ENCODE results near the gene GLRA2. TPM values are rescaled to one million over a fixed set of nuclear protein-coding genes. Genes with fewer than 3 reads are reported as not detected.

GLRA2 gene
- total RNA-seq, 1 donor = not detected

DNA sequence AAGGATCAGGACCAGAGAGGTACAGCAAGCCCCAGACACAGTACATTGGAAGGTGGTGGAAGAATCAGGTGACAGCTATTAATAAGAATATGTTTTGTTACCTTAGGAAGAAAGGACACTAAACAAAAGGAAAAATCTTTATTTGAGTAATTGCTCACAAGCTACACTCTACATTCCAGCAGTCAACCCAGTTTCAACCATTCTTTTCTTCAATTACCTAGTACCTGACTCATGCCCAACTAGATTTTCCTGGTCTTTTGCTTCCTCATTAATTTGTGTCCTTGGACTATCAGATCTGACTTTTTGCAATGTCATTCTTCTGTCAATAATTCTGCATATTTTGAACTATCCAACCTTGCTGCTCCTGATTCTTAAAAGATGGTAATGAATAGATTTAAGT lies 22.5 kb upstream of the GLRA2 start:
- Histone ChIP-seq H3K4me2 (ENCODE audit: insufficient read depth, low read length) (no peak overlapping the region), H3K36me3 (ENCODE audit: insufficient read depth, low read length) (no peaks in the 10 kb centered on the region), H3K4me1 (ENCODE audit: insufficient read depth, low read length) (no peaks in the 10 kb centered on the region), H2AFZ (ENCODE audit: low read length) (no peak overlapping the region), H3K9me3 (ENCODE audit: low read depth, low read length) (no peaks in the 10 kb centered on the region), H3K27ac (ENCODE audit: low read depth, low read length) (no peak overlapping the region), H4K20me1 (ENCODE audit: insufficient read depth, low read length) (no peaks in the 10 kb centered on the region), H3K79me2 (ENCODE audit: insufficient read depth, low read length) (no peaks in the 10 kb centered on the region), H3K27me3 (ENCODE audit: insufficient read depth, low read length) (no peaks in the 10 kb centered on the region), H3K4me3 (ENCODE audit: insufficient read depth, low read length) (no peak overlapping the region)
- TF ChIP-seq CTCF (IDR thresholded peaks at IDR 0.05; ENCODE audit: extremely low read depth, low read depth, low read length) = no peak
- no peak for DNase-seq (ENCODE audit: insufficient read length, low spot score, missing footprints)

DNA sequence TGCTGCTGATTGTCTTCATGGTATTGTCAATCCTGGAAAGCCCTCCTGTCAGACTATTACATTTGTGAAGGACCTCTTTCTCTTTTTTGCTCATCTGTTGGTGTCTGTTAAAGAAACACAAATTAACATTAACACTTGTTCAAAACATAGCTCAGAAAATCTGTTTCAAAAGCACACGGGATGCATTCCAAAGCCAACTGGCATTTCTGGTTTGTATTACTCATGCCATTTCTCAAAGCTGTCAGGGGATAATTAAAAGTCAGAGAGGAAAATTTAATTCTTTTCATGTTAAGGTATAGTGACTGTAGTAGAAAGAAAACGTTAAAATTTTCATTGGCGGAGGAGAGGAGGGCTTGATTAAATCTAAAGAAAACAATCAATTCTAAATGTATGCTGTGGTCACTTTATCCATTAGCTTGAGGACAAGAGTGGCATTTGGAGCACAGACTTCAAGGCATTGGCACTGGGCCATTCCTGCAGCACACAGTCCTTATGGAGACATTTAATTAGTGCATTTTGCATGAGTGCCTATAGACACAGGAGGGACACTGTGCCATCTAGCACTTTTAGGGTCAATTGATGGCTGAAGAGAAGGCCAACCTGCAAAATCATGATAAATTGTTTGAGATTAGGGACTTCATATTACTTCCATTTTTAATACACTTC lies 21.2 kb upstream of the GLRA2 start:
- Histone ChIP-seq H2AFZ (ENCODE audit: low read length) (no peak overlapping the region), H4K20me1 (ENCODE audit: insufficient read depth, low read length) (no peaks in the 10 kb centered on the region), H3K36me3 (ENCODE audit: insufficient read depth, low read length) (no peaks in the 10 kb centered on the region), H3K4me3 (ENCODE audit: insufficient read depth, low read length) (no peak overlapping the region), H3K27ac (ENCODE audit: low read depth, low read length) (no peak overlapping the region), H3K27me3 (ENCODE audit: insufficient read depth, low read length) (no peaks in the 10 kb centered on the region), H3K79me2 (ENCODE audit: insufficient read depth, low read length) (no peaks in the 10 kb centered on the region), H3K4me1 (ENCODE audit: insufficient read depth, low read length) (no peaks in the 10 kb centered on the region), H3K4me2 (ENCODE audit: insufficient read depth, low read length) (no peak overlapping the region), H3K9me3 (ENCODE audit: low read depth, low read length) (no peaks in the 10 kb centered on the region)
- no peak for TF ChIP-seq CTCF (IDR thresholded peaks at IDR 0.05; ENCODE audit: extremely low read depth, low read depth, low read length)
- no peak for DNase-seq (ENCODE audit: insufficient read length, low spot score, missing footprints)

DNA sequence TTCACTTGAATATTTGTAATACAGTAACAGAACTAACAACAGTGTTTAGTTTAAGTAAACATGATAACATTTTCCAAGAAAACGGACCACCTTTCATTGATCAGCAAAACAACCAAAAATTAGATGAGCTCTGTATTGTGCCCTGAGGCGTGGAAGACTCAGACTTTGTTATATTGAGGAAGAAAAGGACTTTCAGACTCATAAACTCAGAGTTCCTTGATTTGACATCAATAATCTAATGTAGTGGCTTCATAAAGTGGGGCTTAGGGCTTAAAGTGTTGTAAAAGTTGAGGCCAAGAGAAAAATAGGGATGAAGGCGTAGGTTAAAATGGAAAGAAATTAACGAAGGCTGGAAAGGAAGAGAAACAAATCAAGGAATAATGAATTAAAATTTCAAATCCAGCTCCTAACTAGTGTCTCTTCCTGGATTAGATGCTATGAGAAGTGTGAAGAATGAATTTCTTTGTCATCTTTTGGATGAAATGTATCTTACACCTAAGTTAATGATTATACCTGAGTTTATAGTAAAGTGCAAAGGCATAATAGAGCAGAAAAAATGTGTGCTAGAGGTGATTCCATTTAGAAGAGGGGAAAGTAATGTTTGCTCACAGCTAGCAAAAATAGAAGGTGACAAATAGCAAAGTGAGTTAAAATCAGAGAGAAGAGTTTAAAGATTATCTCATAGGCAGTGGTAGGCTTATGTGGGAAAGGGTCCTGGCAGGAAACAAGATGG lies 19.8 kb upstream of the GLRA2 start:
- no peak overlapping the region for H2AFZ ChIP-seq (ENCODE audit: low read length)
- no peaks in the 10 kb centered on the region for H3K27me3 ChIP-seq (ENCODE audit: insufficient read depth, low read length)
- no peak overlapping the region for H3K4me2 ChIP-seq (ENCODE audit: insufficient read depth, low read length)
- H3K9me3 ChIP-seq (ENCODE audit: low read depth, low read length) = no peaks in the 10 kb centered on the region
- H3K36me3 ChIP-seq (ENCODE audit: insufficient read depth, low read length) = no peaks in the 10 kb centered on the region
- no peak for TF ChIP-seq CTCF (IDR thresholded peaks at IDR 0.05; ENCODE audit: extremely low read depth, low read depth, low read length)
- H3K27ac ChIP-seq (ENCODE audit: low read depth, low read length) = no peak overlapping the region
- H3K4me3 ChIP-seq (ENCODE audit: insufficient read depth, low read length) = no peak overlapping the region
- H3K4me1 ChIP-seq (ENCODE audit: insufficient read depth, low read length) = no peaks in the 10 kb centered on the region
- DNase-seq (ENCODE audit: insufficient read length, low spot score, missing footprints) = no peak
- no peaks in the 10 kb centered on the region for H4K20me1 ChIP-seq (ENCODE audit: insufficient read depth, low read length)
- H3K79me2 ChIP-seq (ENCODE audit: insufficient read depth, low read length) = no peaks in the 10 kb centered on the region

DNA sequence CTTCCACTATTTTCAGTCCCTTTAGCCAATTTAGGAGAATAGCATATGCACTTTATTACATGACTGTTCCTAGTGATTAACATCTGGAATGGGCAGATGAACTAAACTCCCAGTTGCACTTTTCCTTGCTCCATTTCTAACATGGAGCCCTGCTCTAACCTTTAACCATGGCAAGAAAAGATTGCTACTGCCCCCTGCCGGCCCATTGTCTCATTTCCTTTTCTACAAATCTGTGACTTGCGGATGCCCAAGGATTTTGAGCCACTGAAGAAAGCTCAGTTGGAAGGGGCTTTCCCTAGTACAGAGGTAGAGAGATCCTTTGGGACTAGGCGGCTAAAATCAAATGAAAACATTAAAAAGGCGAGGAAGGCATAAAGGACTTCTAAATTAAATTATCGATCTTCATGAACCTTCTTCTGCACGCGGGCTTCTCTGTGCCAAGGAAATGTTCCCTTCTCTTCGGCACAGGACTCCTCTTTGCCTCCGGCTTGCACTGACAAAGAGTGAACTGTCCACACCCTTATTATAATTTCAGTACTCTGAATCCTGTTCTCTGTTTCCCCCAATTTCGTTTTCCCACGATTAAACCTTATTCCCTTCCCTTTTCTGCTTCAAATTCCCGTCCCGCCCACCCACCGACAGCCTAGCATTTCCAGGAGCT lies 577 bp upstream of the GLRA2 start:
- H3K4me1 ChIP-seq (ENCODE audit: insufficient read depth, low read length) = no peaks in the 10 kb centered on the region
- H3K4me2 ChIP-seq (ENCODE audit: insufficient read depth, low read length) = peak overlapping the region; percentile 41
- no peaks in the 10 kb centered on the region for H3K79me2 ChIP-seq (ENCODE audit: insufficient read depth, low read length)
- peak; percentile 55 for TF ChIP-seq CTCF (IDR thresholded peaks at IDR 0.05; ENCODE audit: extremely low read depth, low read depth, low read length)
- H3K27me3 ChIP-seq (ENCODE audit: insufficient read depth, low read length) = no peaks in the 10 kb centered on the region
- no peaks in the 10 kb centered on the region for H4K20me1 ChIP-seq (ENCODE audit: insufficient read depth, low read length)
- H3K36me3 ChIP-seq (ENCODE audit: insufficient read depth, low read length) = no peaks in the 10 kb centered on the region
- no peak overlapping the region for H2AFZ ChIP-seq (ENCODE audit: low read length)
- peak; percentile 21 for DNase-seq (ENCODE audit: insufficient read length, low spot score, missing footprints)
- H3K4me3 ChIP-seq (ENCODE audit: insufficient read depth, low read length) = no peak overlapping the region
- H3K27ac ChIP-seq (ENCODE audit: low read depth, low read length) = no peak overlapping the region
- H3K9me3 ChIP-seq (ENCODE audit: low read depth, low read length) = no peaks in the 10 kb centered on the region
